ENCODE results near the gene PRKCG. TPM values are rescaled to one million over a fixed set of nuclear protein-coding genes. Genes with fewer than 3 reads are reported as not detected.
A peak's percentile ranks its signal among the peaks of the same experiment; 100 is the strongest.

PRKCG gene
- total RNA-seq, 1 experiment from 2014 or later, result 0.84 TPM

- no TSS peak for BruUV-seq (replicated peaks)
- intact Hi-C loops (cut with micrococcal nuclease; ENCODE audit: unreplicated experiment), result no loop called here
- POLR2A ChIA-PET (ENCODE audit: low non-redundant PET), result no interaction called here
Observed at GRCh38 chr19:53885036-53885435, 3.0 kb downstream of the PRKCG start.

GRCh38 chr19:53892301-53892980 lies 10.4 kb downstream of the PRKCG start:
- BruUV-seq (replicated peaks), result no TSS peak
- H3K27ac ChIP-seq (ENCODE audit: low read depth, low read length, poor library complexity, severe bottlenecking), result no peak overlapping the region
- intact Hi-C loops (cut with micrococcal nuclease; ENCODE audit: unreplicated experiment), result no loop called here
- no peaks in the 10 kb centered on the region for H3K9me3 ChIP-seq (ENCODE audit: low read depth, low read length, poor library complexity, severe bottlenecking)
- POLR2A ChIA-PET (ENCODE audit: low non-redundant PET), result no interaction called here
- CTCF ChIA-PET, result no interaction called here
- H3K27me3 ChIP-seq (replicated peaks; ENCODE audit: insufficient read depth, low read depth, low read length, poor library complexity), result no peaks in the 10 kb centered on the region
- no peaks in the 10 kb centered on the region for H3K4me1 ChIP-seq (ENCODE audit: insufficient read depth, low read length, poor library complexity, severe bottlenecking)
- no peak overlapping the region for H3K4me3 ChIP-seq (ENCODE audit: low read depth, low read length, poor library complexity, severe bottlenecking)
- DNase-seq (ENCODE audit: low spot score), result no peak
- no peaks in the 10 kb centered on the region for H3K36me3 ChIP-seq (ENCODE audit: insufficient read depth, low read length, poor library complexity, severe bottlenecking)
- TF ChIP-seq EZH2 (IDR thresholded peaks at IDR 0.05; ENCODE audit: borderline replicate concordance, low read depth, low read length, poor library complexity, severe bottlenecking) (no peak), CTCF (conservative IDR thresholded peaks at IDR 0.05; ENCODE audit: low read depth, low read length) (no peak)

More at GRCh38 chr19:53885036-53885435, 3.0 kb downstream of the PRKCG start:
- Histone ChIP-seq H3K4me3 (ENCODE audit: low read depth, low read length, poor library complexity, severe bottlenecking) (no peak overlapping the region), H3K27me3 (replicated peaks; ENCODE audit: insufficient read depth, low read depth, low read length, poor library complexity) (peaks cover 25% of the 10 kb centered on the region), H3K36me3 (ENCODE audit: insufficient read depth, low read length, poor library complexity, severe bottlenecking) (no peaks in the 10 kb centered on the region), H3K9me3 (ENCODE audit: low read depth, low read length, poor library complexity, severe bottlenecking) (no peaks in the 10 kb centered on the region), H3K4me1 (ENCODE audit: insufficient read depth, low read length, poor library complexity, severe bottlenecking) (peaks cover 23% of the 10 kb centered on the region), H3K27ac (ENCODE audit: low read depth, low read length, poor library complexity, severe bottlenecking) (no peak overlapping the region)
- CTCF ChIA-PET, result interaction anchor here (0.5 to 1.4 kb wide), 2 partner anchors 75 to 145 kb away, joined by 5 to 6 read pairs; no protein-coding TSS in a partner anchor
- TF ChIP-seq EZH2 (IDR thresholded peaks at IDR 0.05; ENCODE audit: borderline replicate concordance, low read depth, low read length, poor library complexity, severe bottlenecking) (no peak), CTCF (conservative IDR thresholded peaks at IDR 0.05; ENCODE audit: low read depth, low read length) (no peak)
- no peak for DNase-seq (ENCODE audit: low spot score)

GRCh38 chr19:53892981-53893325 lies 11.0 kb downstream of the PRKCG start:
- intact Hi-C loops (cut with micrococcal nuclease; ENCODE audit: unreplicated experiment), result no loop called here
- ChIA-PET POLR2A (ENCODE audit: low non-redundant PET) (no interaction called here), CTCF (no interaction called here)
- BruUV-seq (replicated peaks), result no TSS peak
- peaks cover 2% of the 10 kb centered on the region for H3K4me1 ChIP-seq (ENCODE audit: insufficient read depth, low read length, poor library complexity, severe bottlenecking)
- no peak overlapping the region for H3K27ac ChIP-seq (ENCODE audit: low read depth, low read length, poor library complexity, severe bottlenecking)
- H3K36me3 ChIP-seq (ENCODE audit: insufficient read depth, low read length, poor library complexity, severe bottlenecking), result no peaks in the 10 kb centered on the region
- no peak for TF ChIP-seq EZH2 (IDR thresholded peaks at IDR 0.05; ENCODE audit: borderline replicate concordance, low read depth, low read length, poor library complexity, severe bottlenecking)
- TF ChIP-seq CTCF (conservative IDR thresholded peaks at IDR 0.05; ENCODE audit: low read depth, low read length), result no peak
- no peaks in the 10 kb centered on the region for H3K9me3 ChIP-seq (ENCODE audit: low read depth, low read length, poor library complexity, severe bottlenecking)
- peaks cover 4% of the 10 kb centered on the region for H3K27me3 ChIP-seq (replicated peaks; ENCODE audit: insufficient read depth, low read depth, low read length, poor library complexity)
- H3K4me3 ChIP-seq (ENCODE audit: low read depth, low read length, poor library complexity, severe bottlenecking), result no peak overlapping the region
- peak; percentile 47 for DNase-seq (ENCODE audit: low spot score)
